MCF 10A (cell line): ENCODE measurements around the gene TBATA. TPM values are rescaled to one million over a fixed set of nuclear protein-coding genes. Genes with fewer than 3 reads are reported as not detected.

ENCODE experiments used
- BruUV-seq: library from RNA; stranded (reverse); fragments of 400-500 nt; replicated peaks from 2 replicates; lab custom pipeline; 2021; lab: Mats Ljungman, UMichigan
- CTCF ChIA-PET: fragments of 300-600 bp; sonication (Branson Sonifier 250); formaldehyde crosslinking; extraction: SDS; loops from one replicate; lab custom pipeline; 2021; ENCODE audit warnings: antibody characterized with exemption, inconsistent platforms; lab: Yijun Ruan, JAX
- POLR2A ChIA-PET: fragments of 300-600, 350-650 bp; sonication (Branson Sonifier 250); formaldehyde crosslinking; extraction: SDS; loops from one replicate; lab custom pipeline; 2020; ENCODE audit warnings: antibody characterized with exemption, inconsistent platforms; lab: Yijun Ruan, JAX
- DNase-seq: peaks from one replicate; pipeline ENCODE4 v3.0.0-alpha.2; 2018; ENCODE audit not compliant: unreplicated experiment
- H3K27ac Mint-ChIP-seq: one replicate; pipeline ENCODE4 v1.8.0; 2022; ENCODE audit warnings: mild to moderate bottlenecking, low read depth, mixed read lengths; ENCODE audit not compliant: unreplicated experiment
- H3K27me3 Mint-ChIP-seq: one replicate; pipeline ENCODE4 v1.8.0; 2022; ENCODE audit warnings: mixed read lengths; ENCODE audit not compliant: insufficient read depth, unreplicated experiment
- H3K36me3 Mint-ChIP-seq: one replicate; pipeline ENCODE4 v1.8.0; 2022; ENCODE audit warnings: mild to moderate bottlenecking, moderate library complexity, mixed read lengths; ENCODE audit not compliant: insufficient read depth, unreplicated experiment
- H3K4me1 Mint-ChIP-seq: one replicate; pipeline ENCODE4 v1.8.0; 2022; ENCODE audit warnings: mixed read lengths; ENCODE audit not compliant: insufficient read depth, unreplicated experiment
- H3K4me3 Mint-ChIP-seq: one replicate; pipeline ENCODE4 v1.8.0; 2022; ENCODE audit warnings: mild to moderate bottlenecking, moderate library complexity, mixed read lengths; ENCODE audit not compliant: unreplicated experiment
- H3K9me3 Mint-ChIP-seq: one replicate; pipeline ENCODE4 v1.8.0; 2022; ENCODE audit warnings: mixed read lengths; ENCODE audit not compliant: unreplicated experiment
- intact Hi-C: fragments of 100-400 bp; cut with micrococcal nuclease; formaldehyde crosslinking; loops from 2 replicates; pipeline ENCODE4 v1.14.1; 2022
- total RNA-seq: library from RNA; stranded (reverse); gene quantifications from 2 replicates; pipeline ENCODE4 v1.2.3, GENCODE V29; 2022
- TF ChIP-seq, protein P1 (sequence below): fragments of 200-600 bp; IDR thresholded peaks from one replicate; pipeline ENCODE4 v1.8.0; 2022; ENCODE audit warnings: antibody characterized with exemption, mild to moderate bottlenecking; ENCODE audit not compliant: unreplicated experiment

TBATA gene
- total RNA-seq, 1 experiment from 2014 or later = not detected

DNA sequence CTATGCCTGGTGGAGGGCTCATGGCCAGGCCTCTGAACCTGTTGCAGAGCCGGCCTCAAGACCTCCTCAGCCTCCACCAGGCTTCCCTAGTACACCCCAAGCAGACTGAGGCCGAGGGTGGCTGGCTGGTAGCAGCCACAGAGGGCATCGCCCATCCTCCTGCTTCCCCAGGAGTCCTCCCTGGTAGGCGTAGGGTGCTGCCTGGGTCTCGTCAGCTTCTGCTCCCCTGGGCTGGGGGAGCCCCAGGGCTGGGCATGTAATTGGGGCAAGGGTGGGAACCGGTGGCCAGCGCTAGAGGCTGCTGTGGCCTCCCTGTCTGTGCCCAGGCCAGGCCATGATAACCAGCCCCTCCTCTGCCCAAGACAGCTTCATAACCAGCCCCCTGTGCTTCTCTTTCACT, 32.6 kb downstream of the TBATA start:
- H3K27me3 Mint-ChIP-seq = no peaks in the 10 kb centered on the region
- no peak for DNase-seq
- CTCF ChIA-PET = interaction anchor here (0.7 to 2.1 kb wide), 2 partner anchors 175 to 201 kb away, joined by 3 to 4 read pairs; no protein-coding TSS in a partner anchor
- intact Hi-C loops = loop anchor here (10.0 kb wide), 1 partner anchor 58 kb away; no protein-coding TSS in a partner anchor
- POLR2A ChIA-PET = no interaction called here
- H3K36me3 Mint-ChIP-seq = no peaks in the 10 kb centered on the region
- no peaks in the 10 kb centered on the region for H3K9me3 Mint-ChIP-seq
- TF ChIP-seq, protein P1, sequence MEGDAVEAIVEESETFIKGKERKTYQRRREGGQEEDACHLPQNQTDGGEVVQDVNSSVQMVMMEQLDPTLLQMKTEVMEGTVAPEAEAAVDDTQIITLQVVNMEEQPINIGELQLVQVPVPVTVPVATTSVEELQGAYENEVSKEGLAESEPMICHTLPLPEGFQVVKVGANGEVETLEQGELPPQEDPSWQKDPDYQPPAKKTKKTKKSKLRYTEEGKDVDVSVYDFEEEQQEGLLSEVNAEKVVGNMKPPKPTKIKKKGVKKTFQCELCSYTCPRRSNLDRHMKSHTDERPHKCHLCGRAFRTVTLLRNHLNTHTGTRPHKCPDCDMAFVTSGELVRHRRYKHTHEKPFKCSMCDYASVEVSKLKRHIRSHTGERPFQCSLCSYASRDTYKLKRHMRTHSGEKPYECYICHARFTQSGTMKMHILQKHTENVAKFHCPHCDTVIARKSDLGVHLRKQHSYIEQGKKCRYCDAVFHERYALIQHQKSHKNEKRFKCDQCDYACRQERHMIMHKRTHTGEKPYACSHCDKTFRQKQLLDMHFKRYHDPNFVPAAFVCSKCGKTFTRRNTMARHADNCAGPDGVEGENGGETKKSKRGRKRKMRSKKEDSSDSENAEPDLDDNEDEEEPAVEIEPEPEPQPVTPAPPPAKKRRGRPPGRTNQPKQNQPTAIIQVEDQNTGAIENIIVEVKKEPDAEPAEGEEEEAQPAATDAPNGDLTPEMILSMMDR = no peak
- no peak overlapping the region for H3K4me3 Mint-ChIP-seq
- no TSS peak for BruUV-seq
- peaks cover 14% of the 10 kb centered on the region for H3K4me1 Mint-ChIP-seq
- no peak overlapping the region for H3K27ac Mint-ChIP-seq

DNA sequence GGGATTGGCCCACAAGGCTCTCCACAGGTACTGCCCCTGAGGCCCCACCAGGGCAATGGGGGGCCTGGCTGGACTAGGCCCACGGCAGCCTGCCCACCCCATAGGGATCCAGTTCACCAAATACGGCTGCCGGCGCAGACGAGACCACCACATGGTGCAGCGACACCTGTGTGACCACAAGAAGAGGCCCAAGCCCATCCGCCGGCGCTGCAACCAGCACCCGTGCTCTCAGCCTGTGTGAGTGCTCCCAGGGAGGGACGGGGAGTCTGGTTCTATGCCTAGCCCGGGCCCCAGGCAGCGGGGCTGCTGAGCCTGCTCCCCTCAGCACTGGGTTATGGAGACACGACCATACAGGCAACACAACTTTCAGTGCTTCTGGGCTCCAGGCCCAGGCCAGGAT, 33.2 kb downstream of the TBATA start:
- POLR2A ChIA-PET = no interaction called here
- H3K36me3 Mint-ChIP-seq = no peaks in the 10 kb centered on the region

DNA sequence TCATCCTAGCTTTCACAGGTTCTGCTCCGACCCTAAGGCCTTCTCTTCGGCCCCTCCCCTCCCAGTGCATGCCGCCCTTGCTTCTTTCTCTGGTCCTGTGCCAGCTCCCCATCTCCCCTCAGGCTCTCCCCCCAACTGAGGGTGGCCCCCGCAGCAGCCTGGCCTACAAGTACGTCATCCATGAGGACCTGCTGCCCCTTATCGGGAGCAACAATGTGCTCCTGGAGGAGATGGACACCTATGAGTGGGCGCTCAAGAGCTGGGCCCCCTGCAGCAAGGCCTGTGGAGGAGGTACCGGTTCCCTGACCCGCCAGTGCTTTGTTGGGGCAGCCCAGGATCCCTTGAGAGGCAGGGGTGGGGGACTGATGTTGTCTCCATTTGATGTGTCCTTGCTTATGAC, 33.8 kb downstream of the TBATA start:
- TF ChIP-seq, protein P1 = no peak
- no peaks in the 10 kb centered on the region for H3K9me3 Mint-ChIP-seq
- no peak for DNase-seq
- H3K27ac Mint-ChIP-seq = no peak overlapping the region
- no peaks in the 10 kb centered on the region for H3K27me3 Mint-ChIP-seq
- no TSS peak for BruUV-seq
- peaks cover 14% of the 10 kb centered on the region for H3K4me1 Mint-ChIP-seq
- ChIA-PET POLR2A (no interaction called here), CTCF (interaction anchor here (0.6 kb wide), 1 partner anchor 9 kb away, joined by 3 read pairs; no protein-coding TSS in a partner anchor)
- H3K36me3 Mint-ChIP-seq = no peaks in the 10 kb centered on the region
- no peak overlapping the region for H3K4me3 Mint-ChIP-seq
- intact Hi-C loops = loop anchor here (10.0 kb wide), 1 partner anchor 57 kb away; no protein-coding TSS in a partner anchor

More for the DNA sequence above, 33.2 kb downstream of the TBATA start:
- no peak overlapping the region for H3K27ac Mint-ChIP-seq
- peaks cover 14% of the 10 kb centered on the region for H3K4me1 Mint-ChIP-seq
- TF ChIP-seq, protein P1 = no peak
- intact Hi-C loops = loop anchor here (10.0 kb wide), 1 partner anchor 57 kb away; no protein-coding TSS in a partner anchor
- H3K4me3 Mint-ChIP-seq = no peak overlapping the region
- CTCF ChIA-PET = interaction anchor here (0.6 to 0.7 kb wide), 3 partner anchors 8 to 175 kb away, joined by 3 read pairs; no protein-coding TSS in a partner anchor
- DNase-seq = no peak
- no peaks in the 10 kb centered on the region for H3K27me3 Mint-ChIP-seq
- H3K9me3 Mint-ChIP-seq = no peaks in the 10 kb centered on the region
- no TSS peak for BruUV-seq

DNA sequence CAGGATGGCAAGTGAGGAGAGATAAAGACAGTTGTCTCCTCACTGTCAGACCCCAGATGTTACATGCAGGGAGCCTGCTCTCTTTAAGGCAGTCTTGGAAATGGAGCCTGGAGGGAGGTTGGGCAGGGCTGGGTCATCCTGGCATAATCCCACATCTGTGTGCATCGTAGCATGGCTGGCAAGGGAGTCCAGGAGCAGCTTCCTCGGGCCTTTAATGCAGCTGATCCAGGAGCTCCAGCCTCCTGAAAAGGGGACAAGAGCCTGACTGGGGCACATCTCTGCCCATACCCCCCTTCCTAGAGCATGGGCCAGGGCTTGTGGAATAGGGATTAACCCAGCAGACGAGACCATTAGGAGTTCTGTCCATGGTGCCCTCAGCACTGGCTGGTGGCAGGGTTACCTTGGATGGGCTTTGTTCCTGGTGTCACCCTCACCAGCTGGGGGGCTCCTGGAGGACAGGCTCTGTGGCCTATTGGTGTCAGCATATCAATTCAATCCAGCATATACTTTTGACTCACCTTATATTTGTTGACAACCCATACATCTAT, 34.9 kb downstream of the TBATA start:
- intact Hi-C loops = loop anchor here (10.0 kb wide), 1 partner anchor 55 kb away; no protein-coding TSS in a partner anchor
- no peaks in the 10 kb centered on the region for H3K9me3 Mint-ChIP-seq
- H3K4me3 Mint-ChIP-seq = no peak overlapping the region
- no peaks in the 10 kb centered on the region for H3K36me3 Mint-ChIP-seq
- DNase-seq = no peak
- BruUV-seq = no TSS peak
- TF ChIP-seq, protein P1 = no peak
- H3K4me1 Mint-ChIP-seq = peaks cover 13% of the 10 kb centered on the region
- H3K27me3 Mint-ChIP-seq = no peaks in the 10 kb centered on the region
- ChIA-PET CTCF (no interaction called here), POLR2A (no interaction called here)
- H3K27ac Mint-ChIP-seq = no peak overlapping the region
